Measurements from ENCODE around the gene CNBP.
"Not testable (repeated sequence)": the region's sequence is repeated elsewhere in the genome, so short reads cannot be mapped to it uniquely, and the experiment has no call there.

CNBP gene

DNA sequence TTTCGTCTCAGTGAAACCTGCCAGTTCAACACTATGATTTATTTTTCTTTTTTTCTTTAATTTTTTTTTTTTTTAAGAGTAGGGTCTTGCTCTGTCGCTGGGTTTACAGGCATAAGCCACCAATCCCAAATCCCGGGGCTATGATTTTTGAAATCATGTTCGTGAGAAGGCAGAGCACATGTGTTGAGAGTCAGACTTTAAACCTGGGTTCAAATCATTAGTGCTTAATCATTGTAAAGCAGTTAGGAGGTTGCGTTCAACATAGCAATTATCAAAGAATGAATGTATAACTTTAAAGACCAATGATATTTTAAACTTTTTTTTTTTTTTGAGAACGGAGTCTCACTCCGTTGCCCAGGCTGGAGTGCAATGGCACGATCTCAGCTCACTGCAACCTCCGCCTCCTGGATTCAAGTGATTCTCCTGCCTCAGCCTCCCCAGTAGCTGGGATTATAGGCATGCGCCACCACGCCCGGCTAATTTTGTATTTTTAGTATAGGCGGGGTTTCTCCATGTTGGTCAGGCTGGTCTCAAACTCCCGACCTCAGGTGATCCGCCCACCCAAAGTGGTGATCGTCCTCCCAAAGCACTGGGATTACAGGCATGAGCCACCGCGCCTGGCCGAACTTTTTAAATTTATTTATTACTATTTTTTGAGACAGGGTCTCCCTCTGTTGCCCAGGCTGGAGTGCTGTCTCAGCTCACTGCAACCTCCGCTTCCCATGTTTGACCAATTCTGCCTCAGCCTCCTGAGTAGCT is 1.3 kb upstream of the CNBP start:
- DNase-seq, result not testable (repeated sequence)

- DNase-seq, result no peak
Measured at GRCh38 chr3:129184396-129184657, 631 bp upstream of the CNBP start.

DNA sequence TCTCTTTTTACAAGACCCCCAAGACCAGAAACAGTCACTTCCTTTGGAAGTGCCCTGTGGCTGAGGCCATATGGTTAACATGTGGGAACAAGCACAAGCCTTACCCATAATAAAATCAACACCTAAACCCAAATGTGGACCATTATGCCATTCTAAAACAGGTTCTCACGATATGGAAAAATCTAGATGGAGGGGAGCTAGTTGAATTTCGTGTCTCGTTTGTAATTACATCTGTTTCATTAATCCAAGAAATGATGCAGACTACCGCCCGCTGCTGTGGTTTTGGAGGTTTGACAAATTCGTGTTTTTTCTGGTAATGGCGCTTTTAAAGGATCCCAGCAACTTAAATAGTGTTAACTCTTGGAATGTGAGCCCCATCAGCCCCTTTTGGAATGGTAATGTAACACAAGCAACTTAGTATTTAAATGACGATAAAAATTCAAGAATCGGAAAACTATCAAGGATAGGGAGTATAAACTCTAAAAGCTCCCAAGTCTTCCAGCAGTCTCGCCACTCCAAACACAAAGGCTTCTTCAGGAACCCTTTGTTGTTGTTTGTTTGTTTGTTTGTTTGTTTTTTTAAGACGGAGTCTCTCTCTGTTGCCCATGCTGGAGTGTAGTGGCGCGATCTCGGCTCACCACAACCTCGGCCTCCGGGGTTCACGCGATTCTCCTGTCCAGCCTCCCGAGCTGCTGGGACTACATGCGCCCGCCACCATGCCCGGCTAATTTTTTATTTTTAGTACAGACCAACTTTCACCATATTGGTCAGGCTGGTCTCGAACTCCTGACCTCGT is 1.1 kb downstream of the CNBP start:
- no peak for DNase-seq

DNA sequence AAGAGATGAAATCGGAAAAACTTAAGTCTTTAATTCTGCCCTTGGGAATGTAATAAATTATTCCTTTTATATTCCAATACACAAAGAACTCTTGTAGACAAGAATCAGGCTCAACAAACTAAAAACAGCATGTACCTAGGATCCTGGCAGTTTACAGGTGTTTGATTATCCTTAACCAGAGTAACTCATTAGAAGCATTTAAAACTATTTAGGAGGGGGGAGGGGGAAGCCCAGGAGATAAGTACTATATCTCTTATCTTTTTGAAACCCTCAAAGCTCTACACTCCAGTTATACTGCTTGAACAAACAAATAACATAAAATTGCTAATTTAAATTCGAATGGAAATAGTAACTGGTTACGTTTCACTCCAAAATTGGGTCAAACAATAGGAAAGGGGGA is 1.9 kb downstream of the CNBP start:
- no peak for DNase-seq

DNA sequence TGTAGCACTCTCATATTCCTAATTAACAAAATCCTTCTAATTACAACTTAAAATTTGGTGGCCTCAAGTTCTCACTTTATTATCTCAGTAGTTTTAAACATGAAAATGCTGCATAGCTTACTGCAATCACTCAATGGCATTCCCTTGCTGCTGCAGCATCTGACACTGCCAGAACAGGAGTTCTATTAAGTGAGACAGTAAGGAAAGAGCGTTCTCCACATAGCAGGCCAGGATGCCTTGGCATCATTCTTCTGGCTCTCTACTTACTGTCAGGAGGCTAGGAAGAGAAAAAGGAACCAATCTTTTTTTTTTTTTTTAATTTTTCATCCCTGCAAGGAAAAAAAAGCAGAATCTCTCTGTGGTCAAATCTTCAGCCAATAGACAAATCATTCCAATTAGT is 3.2 kb downstream of the CNBP start:
- DNase-seq, result no peak

- DNase-seq, result no peak
Measured at GRCh38 chr3:129176051-129176450, 7.6 kb downstream of the CNBP start.

- DNase-seq, result no peak
Measured at GRCh38 chr3:129173725-129174124, 10.0 kb downstream of the CNBP start.

DNA sequence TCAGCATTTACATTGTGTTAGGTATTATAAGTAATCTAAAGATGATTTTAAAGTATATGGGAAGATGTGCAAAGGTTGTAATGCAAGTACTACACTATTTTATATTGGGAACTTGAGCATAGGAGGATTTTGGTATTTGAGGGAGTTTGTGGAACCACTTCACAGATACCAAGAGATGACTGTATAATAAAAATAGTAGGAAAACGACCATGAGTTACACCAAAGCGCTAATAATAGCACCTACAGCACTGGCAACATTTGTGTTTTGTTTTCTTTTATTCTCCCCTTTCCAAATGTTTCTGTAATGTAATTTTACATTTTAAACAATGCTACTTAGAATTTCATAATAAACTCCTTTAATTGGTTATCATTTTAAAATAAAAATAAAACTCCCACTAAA is 10.5 kb downstream of the CNBP start:
- DNase-seq, result no peak

DNA sequence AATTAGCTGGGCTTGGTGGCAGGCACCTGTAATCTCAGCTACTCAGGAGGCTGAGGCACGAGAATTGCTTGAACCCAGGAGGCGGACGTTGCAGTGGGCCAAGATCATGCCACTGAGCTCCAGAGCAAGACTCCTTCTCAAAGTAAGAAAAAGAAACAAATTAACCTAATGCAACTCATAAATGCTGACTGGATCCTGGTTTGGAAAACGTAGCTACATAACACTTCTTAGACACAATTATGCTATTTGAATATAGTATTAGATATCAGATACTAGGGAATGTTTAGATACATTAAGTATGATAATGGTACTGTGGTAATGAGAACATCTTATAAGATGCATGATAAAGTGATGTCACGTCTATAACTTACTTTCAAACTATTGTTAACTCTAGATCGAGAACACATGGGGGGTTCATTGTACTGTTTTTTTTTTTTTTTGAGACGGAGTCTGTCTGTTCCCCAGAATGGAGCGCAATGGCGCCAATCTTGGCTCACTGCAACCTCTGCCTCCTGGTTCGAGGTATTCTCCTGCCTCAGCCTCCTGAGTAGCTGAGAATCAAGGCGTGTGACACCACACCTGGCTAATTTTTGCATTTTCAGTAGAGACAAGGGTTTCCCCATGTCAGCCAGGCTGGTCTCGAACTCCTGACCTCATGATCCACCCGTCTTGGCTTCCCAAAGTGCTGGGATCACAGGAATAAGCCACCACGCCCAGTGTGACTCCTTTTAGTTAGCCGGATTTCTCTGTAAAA is 16.9 kb downstream of the CNBP start:
- DNase-seq, result no peak

DNA sequence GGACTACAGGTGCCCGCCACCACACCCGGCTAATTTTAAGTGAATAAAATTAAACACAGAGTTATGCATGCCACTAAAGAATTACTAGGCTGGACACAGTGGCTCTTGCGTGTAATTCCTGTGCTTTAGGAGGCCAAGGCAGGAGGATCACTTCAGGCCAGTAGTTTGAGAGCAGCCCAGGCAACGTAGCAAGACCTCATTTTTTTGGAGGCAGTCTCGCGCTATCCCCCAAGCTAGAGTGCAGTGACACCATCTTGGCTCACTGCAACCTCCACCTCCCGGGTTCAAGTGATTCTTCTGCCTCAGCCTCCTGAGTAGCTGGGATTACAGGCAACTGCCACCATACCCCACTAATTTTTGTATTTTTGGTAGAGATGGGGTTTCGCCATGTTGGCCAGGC is 18.1 kb downstream of the CNBP start:
- not testable (repeated sequence) for DNase-seq

DNA sequence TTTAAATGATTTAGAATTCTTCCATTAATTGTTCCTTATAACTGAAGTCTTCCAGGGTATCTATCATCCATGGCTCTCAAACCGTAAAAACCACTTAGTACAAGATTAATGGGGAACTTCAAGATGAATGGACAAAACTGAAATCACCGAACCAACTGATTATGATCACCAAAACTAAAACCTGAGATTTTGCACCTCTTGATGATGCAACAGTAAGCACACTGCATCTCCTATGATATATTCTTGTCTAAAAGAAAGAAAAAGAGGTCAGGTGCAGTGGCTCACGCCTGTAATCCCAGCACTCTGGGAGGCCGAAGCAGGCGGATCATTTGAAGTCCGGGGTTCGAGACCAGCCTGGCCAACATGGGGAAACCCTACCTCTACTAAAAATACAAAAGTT is 19.2 kb downstream of the CNBP start:
- no peak for DNase-seq

GRCh38 chr3:129162729-129163579 is 20.7 kb downstream of the CNBP start:
- no peak for DNase-seq

DNA sequence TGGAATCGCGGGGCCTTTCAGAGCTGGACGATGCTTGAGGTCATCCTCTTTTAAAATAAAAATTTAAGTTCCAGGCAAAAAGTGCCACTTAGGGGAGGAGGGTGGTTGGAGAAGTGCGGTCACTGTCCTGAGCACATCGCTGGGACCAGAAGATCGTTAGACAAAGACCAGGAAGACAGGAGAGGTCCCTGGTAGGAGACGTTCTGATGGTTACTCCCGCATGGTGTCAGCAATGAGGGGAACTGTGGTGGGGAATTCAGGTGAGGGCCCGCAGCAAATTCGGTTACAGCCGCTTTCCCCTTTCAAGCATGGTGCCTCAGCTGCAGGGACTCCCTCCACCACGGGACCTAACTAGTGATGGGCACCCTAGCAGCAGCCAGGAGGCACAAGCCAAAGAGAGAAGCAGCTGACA is 21.8 kb downstream of the CNBP start:
- DNase-seq, result no peak

DNA sequence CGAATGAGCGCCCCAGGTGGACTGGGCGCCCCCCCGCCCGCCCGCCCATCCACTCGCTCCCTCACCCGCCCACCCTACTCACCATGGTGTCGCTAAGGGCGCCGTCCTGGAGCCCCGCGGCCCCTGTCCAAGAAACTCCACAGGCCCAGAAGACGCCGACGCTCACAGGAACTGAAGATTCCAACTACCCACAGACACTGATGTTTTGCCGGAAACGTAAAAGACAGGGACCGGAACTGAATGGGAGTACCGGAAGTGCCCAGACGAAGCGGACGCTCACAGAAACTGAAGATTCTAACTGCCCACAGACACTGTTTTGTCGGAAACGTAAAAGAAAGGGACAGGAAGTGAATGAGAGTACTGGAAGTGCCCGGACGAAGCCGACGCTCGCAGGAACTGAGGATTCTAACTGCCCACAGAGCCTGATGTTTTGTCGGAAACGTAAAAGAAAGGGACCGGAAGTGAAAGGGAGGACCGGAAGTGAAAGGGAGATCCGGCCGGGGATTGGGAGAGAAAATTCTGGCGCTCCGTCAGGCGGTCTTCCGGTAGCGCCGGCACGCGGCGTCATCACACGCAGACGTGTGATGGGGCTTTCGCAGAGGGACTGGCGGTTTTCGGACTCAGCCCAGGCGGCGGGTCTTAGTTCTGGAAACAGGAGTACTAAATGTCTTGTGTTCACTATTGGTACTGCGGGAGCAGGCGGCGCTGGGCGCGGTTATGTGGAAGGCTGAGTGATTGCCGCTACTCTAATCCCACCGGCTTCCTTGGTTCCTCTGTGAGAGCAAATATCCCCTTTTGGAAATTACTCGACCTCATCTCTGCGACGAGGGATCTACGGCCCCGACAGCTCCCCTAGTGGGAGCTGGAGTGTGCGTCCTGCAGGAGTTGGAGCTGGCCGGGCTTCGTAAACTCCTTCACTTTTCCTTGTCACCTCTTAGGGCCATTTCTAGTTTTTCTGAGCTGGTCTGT is 22.5 kb downstream of the CNBP start, which contains the start of gene ISY1:
Gene ISY1, minus strand, starts transcription at position 173 of the 969 bp plus-strand sequence. Its CDS starts 88 bp downstream, at position 85.
- DNase-seq, result peak; percentile 79

DNA sequence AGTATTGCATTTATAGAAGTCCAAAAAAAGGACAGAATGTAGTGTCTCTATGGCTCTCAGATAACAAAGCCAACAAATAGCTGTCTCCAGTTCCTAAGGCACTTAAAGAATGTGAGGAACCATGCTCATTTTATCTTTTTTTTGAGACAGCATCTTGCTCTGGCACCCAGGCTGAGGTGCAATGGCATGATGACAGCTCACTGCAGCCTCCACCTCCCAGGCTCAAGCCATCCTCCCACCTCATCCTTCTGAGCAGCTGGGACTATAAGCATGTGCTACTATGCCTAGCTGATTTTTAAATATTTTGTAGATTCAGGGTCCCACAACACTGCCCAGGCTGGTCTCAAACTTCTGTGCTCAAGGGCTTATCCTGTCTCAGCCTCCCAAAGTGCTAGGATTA is 38.9 kb downstream of the CNBP start:
- no peak for DNase-seq

- not testable (repeated sequence) for DNase-seq
Measured at GRCh38 chr3:129141011-129141410, 42.7 kb downstream of the CNBP start.

DNA sequence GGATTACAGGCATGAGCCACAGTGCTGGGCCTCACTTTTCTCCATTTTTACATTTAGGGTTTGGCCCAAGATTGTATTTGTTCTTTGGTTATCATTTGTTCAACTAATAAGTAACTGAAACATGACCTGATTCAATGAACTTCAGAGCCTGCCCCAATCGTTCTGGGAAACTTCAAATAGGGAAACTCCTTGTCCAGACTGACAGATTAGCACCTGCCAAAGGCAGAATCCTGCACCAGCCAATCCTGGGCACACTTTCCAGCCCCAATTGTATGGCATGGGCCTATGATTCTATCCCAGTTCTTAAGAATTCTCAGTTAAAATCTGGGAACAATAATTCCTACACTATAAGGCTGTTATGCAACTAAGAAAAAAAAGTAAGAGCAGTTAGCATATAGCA is 43.8 kb downstream of the CNBP start:
- DNase-seq, result no peak

GRCh38 chr3:129136275-129136674 is 47.4 kb downstream of the CNBP start:
- DNase-seq, result not testable (repeated sequence)

DNA sequence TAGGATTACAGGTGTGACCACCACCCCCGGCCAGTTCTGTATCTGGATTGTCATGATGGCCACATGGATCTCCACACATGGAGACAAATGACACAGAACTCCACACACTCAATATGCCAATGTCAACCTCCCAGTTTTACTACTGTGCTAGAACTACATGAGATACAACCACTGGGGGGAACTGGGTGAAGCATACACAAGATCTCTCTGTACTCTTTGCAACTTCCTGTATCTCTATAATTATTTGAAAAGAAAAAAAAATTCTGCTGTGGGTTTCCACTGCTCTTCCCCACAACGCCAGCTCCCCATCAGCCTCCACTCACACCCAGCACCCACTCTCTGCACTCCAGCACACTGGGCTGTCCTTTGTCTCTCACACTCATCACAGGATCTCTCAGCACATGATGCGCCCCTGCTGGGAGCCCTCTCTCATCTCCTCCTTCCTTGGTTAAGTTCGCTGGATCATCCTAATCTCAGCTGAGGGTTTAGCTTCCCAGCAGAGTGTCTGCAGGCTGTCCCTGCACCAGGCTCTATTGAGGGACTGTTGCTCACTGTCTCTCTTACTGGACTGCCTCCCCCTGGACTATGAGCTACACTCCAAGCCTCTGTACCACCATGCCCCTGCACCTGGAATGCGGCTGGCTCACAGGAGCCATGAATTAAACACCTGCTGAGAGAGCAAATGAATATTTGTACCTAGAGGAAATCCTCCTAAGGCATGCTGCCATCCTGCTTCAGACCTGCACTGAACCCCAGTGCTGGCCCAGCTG is 51.4 kb downstream of the CNBP start:
- DNase-seq, result no peak

- no peak for DNase-seq
Measured at GRCh38 chr3:129131465-129132088, 52.1 kb downstream of the CNBP start.

Data from activated T-cell treated with anti-CD3 and anti-CD28 coated beads for 4 hours (primary cell).